Breast epithelium (tissue), 3 donors: ENCODE measurements around the gene PCDH15.

Experiments used
- CTCF ChIP-seq, 3 donors: fragments of 450-650 bp; IDR thresholded peaks; one replicate each; pipeline ENCODE4 v1.5.1; 2016 to 2017; ENCODE audit warnings: antibody characterized with exemption in 3 of 3, mild to moderate bottlenecking in 3 of 3, moderate library complexity in 3 of 3
- POLR2AphosphoS5 ChIP-seq, 3 donors: sonication (generic); formaldehyde crosslinking; IDR thresholded peaks; one replicate each; pipeline ENCODE4 v1.6.1; 2017; ENCODE audit warnings: antibody characterized with exemption in 3 of 3

- TF ChIP-seq CTCF (IDR thresholded peaks at IDR 0.05) (no peak), POLR2AphosphoS5 (IDR thresholded peaks at IDR 0.05) (no peak)
Observed at GRCh38 chr10:53886325-53887300, 914.4 kb downstream of the PCDH15 start.
